ENCODE results near the gene LSM7.

Gene LSM7

GRCh38 chr19:2329149-2329478, 728 bp upstream of the LSM7 start:
- no peak for TF ChIP-seq CTCF (IDR thresholded peaks at IDR 0.05)

- no peak for TF ChIP-seq CTCF (IDR thresholded peaks at IDR 0.05)
Measured at GRCh38 chr19:2327773-2328400, 499 bp downstream of the LSM7 start.

DNA sequence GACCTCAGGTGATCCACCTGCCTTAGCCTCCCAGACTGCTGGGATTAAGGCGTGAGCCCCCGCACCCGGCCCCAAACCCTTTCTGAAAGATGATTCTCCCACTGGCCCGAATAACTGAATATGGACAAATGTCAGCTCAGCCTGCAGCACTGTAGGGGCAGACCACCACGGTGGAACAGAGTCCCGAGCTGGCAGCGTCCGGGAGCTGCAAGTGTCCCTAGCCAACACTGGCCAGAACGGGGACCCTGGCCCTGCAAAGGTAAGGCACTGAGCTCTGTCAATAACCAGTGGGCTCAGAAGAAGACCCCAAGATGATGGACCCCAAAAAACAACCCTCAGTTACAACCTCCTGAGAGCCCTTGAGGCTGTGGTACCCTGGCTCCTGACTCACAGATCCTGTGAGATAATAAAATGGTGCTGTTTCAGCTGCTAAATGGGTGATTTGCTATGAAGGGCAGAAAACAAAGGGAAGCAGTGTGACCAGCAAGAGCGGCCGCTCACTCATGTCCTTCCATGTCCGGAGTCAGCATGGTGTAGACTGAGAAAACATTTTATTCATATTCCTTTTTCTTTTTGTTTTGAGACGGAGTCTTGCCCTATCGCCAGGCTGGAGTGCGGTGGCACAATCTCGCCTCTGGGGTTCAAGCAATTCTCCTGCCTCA, 1.6 kb downstream of the LSM7 start:
- no peak for TF ChIP-seq CTCF (IDR thresholded peaks at IDR 0.05)

GRCh38 chr19:2325281-2326046, 2.9 kb downstream of the LSM7 start:
- no peak for TF ChIP-seq CTCF (IDR thresholded peaks at IDR 0.05)

GRCh38 chr19:2324220-2324948, 4.0 kb downstream of the LSM7 start:
- TF ChIP-seq CTCF (IDR thresholded peaks at IDR 0.05) = no peak

- TF ChIP-seq CTCF (IDR thresholded peaks at IDR 0.05) = no peak
Measured at GRCh38 chr19:2323707-2324106, 4.7 kb downstream of the LSM7 start.

DNA sequence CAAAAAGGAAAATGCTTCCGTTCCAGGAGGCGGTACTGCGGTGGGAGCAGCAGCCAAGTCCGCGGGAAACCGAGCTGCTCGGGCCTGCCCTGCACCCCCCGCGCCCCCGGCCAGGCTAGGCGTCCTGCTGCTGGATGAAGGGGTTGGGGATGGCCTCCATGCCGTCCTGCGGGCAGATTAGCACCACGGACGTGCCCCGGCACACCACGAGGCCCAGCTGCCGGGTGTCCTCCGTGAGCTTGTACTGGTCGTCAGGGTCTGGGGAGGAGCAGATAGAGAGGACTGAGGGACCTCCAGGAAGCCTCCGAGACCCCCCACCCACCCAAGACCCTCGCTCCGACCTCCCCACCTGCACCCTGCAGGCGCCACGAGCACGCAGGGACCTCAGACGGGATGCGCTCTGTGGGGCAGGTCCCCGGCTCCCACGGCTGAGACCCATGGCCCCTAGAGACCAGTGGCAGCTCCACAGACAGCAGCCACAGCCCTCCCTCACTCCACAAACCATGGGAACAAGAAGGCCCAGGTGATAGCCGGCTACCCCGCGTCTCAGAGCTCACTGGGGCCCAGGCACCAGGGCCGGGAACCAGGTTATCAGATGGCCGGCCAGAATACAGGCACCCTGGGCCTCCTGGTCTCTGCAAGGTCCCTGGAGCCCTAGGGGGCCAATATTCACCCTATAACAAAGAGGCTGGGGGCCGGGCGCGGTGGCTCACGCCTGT, 6.7 kb downstream of the LSM7 start:
- TF ChIP-seq CTCF (IDR thresholded peaks at IDR 0.05) = no peak

All from LNCAP (cell line).